Stimulated activated CD4-positive, alpha-beta T cell treated with anti-CD3 and anti-CD28 coated beads, TNF-alpha, amount 100 ng/mL, for 1 hour (primary cell): Measurements from ENCODE around the gene KANK4.

Source experiments
- DNase-seq, 3 donors: peaks; one replicate each; pipeline ENCODE4 v3.0.0-alpha.2; 2020; ENCODE audit warnings: low read depth in 3 of 3, low spot score in 1 of 3

KANK4 gene

DNA sequence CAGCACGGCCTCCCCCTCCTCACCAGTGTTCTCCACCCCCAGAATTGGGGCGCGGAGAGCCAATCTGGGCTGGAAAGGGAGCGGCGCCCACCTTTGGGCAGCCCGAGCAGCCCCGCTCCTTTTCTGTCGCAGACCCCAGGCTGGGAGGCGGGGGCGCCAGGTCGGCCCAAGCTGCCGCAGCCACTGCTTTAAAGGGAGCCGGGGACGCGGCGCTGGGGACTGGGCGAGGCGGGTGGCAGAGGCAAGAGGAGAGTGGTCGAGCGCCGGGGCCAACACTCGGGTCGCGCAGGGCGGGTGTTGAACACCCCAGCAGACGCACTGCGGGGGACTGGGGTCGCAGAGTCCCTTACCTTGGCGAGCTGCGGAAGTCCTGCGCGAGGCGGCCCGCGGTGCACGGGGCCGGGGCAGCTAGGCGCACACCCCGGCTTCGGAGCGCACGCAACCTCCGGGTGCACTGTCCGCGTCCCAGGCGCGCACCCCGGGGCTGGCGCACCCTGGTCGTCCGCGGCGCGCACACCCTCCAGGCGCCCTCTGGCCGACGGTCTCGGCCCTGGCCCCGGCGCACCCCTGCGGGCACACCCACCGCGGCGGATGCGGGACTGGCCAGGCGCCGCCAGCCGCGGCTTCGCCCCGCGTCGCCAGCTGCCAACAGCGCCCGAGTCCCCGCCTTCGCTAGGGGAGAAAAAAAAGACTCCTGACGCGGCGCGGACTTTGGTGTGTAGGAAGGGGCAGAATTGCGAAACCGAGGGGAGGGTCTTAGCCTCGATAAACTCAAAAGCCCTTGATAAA is at the start of gene KANK4:
TSS of gene KANK4 (minus strand) at position 679 of the 789 bp plus-strand sequence. CDS start 37,870 bp downstream, outside the sequence.
- no peak for DNase-seq

GRCh38 chr1:62368989-62369388 is 49.8 kb upstream of the KANK4 start:
- no peak for DNase-seq

- no peak for DNase-seq
These were observed 47.8 kb upstream of the KANK4 start for GRCh38 chr1:62367005-62367557.

- DNase-seq = no peak
These were observed 45.5 kb upstream of the KANK4 start for GRCh38 chr1:62364721-62365120.

GRCh38 chr1:62362926-62363325 is 43.7 kb upstream of the KANK4 start:
- DNase-seq = no peak

DNA sequence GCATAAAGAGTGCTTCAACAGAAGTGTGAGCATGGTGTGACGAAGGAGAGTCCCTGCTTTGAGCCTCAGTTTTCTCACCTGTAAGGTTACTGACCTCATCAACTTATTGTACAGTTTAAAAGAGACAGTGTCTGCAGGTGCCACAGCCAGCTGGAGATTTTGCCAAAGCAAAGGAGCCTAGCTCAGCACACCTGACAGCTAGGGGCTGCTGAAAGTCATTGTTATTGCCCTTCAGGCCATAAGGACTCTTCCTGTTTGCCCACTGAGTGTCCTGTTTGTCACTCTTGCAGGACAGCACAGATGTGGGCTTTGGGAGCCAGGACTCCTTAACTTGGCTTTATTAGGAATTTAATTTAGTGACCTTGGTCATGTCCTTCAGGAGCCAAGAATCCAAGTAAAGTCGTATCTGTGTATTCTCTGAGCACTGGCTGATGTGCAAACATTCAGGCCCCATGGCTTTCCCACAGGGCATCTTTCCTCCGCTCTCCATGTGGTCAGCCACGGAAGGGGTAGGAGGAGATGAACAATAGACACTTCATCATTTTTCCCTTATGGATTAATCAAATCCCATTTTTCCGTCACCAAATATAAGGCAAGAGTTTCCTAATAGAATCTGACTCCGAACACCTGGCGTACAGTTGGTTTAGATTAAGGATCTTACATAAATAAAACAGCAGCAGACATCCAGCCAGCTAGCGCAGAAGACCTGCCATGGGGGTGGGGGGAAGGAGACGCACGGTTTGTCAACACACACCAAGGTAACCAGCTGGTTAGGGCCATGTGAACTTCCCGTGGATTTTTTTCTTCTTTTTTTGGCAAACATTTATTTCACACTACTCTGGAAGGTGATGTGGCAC is 43.1 kb upstream of the KANK4 start:
- no peak for DNase-seq

DNA sequence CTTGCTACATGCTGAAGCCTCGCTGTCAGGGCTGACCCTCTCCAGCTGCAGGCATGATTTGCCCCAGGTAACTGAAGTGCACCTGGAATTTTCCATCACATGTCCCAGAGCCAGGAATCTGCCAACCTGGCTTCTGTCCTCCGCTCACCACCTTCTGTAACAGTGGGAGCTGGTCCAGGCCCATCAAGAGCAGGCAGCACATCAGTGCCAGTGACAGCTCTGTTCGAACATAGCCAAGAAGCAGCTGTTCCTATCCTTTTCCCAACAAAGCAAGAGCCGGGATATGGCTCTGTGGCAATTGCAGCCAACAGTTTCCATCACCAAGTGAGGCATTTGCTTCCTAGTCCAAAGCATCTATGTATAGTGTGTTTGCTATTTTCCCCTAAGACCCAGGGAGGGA is 42.2 kb upstream of the KANK4 start:
- DNase-seq = no peak

GRCh38 chr1:62358665-62359373 is 39.6 kb upstream of the KANK4 start:
- DNase-seq = no peak

- no peak for DNase-seq
These were observed 38.7 kb upstream of the KANK4 start for GRCh38 chr1:62357916-62358315.

DNA sequence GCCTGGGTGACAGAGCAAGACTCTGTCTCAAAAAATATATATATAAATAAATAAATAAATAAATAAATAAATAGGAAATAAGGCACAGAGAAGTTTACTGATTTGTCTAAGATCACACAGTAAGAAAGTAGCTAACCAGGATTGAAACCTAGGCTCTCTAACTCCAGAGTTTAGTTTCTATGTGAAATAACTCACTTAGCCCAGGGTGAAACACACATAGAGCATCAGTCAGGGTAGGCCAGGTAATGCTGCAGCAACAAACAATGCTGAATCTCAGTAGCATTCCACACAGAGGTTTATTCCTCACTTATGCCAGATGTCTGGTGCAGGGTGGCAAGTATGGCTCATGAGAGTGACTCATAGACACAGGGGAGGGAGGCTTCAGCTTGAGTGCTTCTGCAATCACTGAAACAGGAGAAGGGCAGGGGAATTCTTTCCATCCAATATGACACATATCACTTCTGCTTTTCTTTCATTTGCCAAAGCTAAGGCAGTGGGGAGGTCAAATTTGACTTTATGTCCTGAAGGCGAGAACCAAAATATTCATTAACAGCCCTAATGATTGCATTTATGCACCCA is 37.1 kb upstream of the KANK4 start:
- no peak for DNase-seq

DNA sequence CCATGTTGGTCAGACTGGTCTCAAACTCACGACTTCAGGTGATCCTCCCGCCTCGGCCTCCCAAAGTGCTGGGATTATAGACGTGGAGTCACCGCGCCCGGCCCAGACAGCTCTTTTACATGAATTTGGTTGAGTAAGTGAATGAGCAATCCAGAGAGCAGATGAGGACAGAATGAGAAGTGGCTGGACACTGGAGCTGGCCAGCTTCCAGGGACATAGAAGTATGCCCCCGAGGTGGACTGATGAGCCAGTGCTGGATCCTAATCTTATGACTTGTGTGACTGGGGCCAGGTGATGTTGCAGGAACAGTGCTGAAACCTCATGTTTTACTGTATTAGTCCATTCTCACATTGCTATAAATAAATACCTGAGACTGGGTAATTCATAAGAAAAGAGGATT is 35.9 kb upstream of the KANK4 start:
- no peak for DNase-seq

DNA sequence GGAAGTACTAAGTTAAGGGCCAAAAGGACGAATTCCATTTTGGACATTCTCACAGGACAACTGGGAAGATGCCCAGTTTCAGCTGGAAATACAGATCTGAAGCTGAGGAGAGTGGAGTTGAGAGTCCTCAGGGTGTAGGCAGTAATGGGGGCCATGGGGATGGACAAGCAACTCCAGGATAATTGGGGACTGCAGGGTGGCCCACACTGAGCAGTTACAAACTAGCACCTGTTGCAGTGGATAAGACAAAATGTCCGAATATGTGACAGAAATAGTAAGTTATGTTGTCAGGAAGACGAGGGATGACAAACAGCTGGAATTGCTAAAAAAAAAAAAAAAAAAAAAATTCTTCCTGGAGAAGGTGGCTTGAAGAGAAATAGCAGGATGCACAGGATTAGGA is 34.6 kb upstream of the KANK4 start:
- DNase-seq = no peak

GRCh38 chr1:62352387-62352786 is 33.2 kb upstream of the KANK4 start:
- no peak for DNase-seq

DNA sequence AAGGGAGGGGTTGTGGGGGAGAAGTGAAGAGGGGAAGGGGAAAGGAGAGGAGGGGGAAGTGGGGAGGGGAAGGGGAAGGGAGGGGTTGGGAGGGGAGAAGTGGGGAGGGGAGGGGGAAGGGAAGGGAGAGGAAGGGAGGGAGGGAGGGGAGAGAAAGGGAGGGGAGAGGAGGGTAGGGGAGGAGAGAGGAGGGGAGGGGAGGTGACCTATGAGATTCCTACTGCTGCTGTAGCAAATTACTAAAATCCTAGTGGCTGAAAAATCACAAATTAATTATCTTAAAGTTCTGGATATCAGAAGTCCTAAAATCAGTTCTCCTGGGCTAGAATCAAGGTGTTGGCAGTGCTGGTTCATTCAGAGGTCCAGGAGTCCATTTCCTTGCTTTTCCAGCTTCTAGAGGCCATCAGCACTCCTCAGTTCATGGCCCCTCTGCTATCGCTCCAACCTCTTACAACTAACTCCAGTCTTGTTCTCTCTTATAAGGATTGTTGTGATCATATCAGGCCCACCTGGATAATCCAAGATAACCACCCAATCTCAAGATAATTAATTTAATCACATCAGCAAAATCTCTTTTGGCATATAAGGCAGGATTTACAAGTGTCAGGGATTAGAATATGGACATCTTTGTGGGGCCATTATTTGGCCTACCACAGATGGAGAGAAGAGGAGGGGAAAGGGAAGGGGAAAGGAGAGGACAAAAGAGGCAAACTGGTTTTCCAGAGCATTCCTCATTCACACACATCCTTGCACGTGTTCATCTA is 30.4 kb upstream of the KANK4 start:
- DNase-seq = no peak

DNA sequence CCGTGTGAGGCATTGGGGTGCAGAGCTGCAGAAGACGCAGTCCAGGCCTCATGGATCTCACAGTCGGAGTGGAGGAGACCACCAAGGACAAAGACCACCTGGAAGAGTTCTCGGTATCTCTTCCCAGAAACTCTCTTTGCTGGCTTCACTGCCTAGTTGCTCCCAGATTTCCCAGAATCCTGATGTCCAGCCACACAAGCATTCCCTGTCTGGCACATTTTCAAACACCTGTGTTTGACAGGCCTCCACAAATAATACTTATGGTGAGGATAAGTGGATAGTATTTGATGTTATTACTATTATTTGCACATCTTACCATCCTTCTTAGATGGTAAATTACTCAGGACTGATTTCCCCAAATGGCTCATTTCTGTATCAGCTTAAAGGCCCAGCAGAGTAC is 27.7 kb upstream of the KANK4 start:
- DNase-seq = no peak

GRCh38 chr1:62343911-62344310 is 24.7 kb upstream of the KANK4 start:
- DNase-seq = no peak

DNA sequence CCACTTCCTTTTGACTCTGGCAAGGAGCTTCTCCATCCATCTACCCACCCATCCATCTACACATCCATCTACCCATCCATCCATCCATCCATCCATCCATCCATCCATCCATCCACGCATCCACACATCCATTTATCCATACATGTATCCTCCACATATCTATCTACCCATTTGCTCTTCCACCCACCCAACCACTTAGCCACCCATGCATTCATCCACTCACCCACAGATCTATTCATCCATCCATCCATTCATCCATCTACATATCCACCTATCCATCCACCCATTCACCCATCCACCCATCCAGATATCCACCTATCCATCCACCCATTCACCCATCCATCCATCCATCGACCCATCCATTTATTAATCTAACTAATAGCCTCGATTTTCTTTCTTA is 23.0 kb upstream of the KANK4 start:
- no peak for DNase-seq

GRCh38 chr1:62341615-62342014 is 22.4 kb upstream of the KANK4 start:
- no peak for DNase-seq

- no peak for DNase-seq
These were observed 21.9 kb upstream of the KANK4 start for GRCh38 chr1:62341089-62341488.
